CD4-positive, alpha-beta T cell treated with Interleukin-12 subunit alpha and Interleukin-12 subunit beta, for 1 hour (primary cell): ENCODE results near the gene JADE1.
A peak's percentile ranks its signal among the peaks of the same experiment; 100 is the strongest.

Experiments used
- DNase-seq: peaks from one replicate; pipeline ENCODE4 v3.0.0-alpha.2; 2020

The JADE1 gene

GRCh38 chr4:128846063-128846462 lies 36.6 kb downstream of the JADE1 start:
- no peak for DNase-seq

DNA sequence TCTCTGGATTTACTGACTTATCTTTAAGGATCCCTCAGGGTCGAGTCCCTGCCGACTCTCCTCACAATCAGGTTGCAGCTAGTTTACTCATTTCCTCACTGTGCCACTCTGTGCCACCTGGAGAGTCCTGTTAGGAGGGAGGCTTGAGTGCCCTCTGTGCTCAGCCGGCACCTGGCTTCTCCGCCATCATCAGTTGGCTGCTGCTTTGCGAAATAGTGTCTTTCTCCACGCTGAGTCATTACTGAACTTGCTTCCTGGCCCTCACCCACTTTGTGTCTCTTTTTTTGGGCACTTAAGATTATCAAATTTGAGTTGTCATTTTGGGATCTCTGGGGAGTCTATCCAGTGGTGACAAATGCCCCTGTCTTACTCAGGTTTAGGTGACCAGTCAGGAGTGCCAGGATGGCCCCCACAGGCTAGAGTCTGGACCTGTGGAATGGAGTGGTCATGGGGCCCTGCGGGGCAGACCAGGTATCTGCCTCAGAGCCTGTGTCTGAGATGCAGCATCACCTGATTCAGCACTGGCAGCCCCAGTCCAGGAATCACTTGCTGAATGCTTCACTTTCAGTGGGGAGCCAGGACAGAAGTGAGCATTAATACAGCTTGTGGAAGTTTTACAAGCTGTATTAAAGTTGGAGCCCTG lies 37.7 kb downstream of the JADE1 start:
- no peak for DNase-seq

- DNase-seq: no peak
Observed at GRCh38 chr4:128848461-128848860, 39.0 kb downstream of the JADE1 start.

- no peak for DNase-seq
Observed at GRCh38 chr4:128850252-128850651, 40.8 kb downstream of the JADE1 start.

DNA sequence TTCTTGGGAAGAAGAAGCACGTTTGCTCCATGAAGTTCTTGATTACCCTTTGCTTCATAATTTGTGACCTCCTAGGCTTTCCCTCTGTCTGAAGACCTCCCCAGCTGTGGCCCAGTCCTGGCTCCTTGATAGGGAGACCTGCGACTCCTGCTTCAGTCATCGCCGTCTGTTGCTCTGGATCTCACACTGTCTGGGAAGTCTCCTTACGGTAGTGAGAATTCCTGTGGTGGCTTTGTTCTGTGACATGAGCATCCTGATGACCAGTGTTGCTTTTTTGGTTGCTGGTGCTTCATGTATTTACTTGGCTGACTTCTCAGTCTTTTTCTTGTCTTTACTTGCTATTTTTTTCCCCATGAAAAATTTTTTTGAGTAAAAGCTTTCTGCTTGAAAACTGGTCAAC lies 44.2 kb downstream of the JADE1 start:
- no peak for DNase-seq

DNA sequence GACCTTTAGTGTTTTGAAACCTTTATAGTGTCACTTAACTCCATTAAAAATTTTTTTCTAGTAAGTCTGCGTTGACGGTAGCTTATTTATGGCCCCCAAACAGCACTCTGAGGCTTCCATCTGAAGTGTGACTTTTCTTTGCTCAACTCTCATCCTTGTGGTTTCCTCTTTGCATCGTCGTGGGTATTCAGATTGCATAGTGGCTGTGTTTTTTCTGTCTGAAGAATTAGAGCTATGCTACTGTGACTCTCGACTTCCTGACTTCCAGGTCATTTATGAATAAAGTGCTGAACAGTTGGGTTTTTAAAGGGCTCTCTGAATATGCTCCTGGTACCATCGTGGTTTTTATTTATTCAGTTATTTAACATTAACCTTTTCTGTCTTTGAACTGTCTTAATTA lies 44.9 kb downstream of the JADE1 start:
- peak; percentile 45 for DNase-seq

DNA sequence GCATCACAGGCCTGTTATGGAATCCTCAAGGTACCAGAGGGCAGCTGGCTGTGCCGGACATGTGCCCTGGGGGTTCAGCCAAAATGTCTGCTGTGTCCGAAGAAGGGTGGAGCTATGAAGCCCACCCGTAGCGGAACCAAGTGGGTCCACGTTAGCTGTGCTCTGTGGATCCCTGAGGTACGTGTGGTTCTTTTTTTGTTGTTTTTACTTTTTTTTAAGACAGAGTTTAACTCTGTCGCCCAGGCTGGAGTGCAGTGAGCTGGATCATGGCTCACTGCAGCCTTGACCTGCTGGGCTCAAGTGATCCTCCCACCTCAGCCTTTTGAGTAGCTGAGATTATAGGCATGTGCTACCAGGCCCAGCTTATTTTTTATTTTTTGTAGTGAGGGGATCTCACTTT lies 46.1 kb downstream of the JADE1 start:
- no peak for DNase-seq

GRCh38 chr4:128856246-128856645 lies 46.7 kb downstream of the JADE1 start:
- no peak for DNase-seq

DNA sequence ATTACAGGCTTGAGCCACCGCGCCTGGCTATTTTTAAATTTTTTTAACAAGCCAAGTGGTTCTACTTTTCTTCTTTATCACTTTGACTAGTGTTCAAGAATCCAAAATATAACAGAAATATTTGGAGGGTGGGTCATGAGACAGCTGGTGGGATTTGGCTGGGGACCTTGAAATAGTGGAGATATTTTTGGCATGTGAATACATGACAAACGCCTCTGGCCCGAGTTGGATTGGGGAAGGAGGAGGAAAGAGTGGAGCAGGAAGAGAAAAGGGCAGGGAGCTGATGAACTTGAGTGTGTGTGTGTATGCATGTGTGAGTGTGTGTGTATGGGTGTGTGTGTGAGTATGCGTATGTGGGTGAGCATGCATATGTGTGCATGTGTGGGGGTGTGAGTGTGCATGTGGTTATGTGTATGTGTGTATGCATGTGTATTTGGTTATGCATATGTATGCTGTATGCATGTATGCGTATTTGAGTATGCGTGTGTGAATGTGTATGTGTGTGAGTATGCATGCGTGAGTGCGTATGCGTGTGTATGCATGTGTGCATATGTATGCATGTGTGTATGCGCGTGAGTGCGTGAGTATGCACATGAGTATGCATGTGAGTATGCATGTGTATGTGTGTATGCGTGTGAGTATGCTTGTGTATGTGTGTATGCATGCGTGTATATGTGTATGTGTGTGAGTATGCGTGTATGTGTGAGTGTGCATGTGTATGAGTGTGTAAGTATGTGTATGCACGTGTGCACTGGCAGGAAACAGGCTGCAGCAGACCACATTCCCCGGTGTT lies 49.6 kb downstream of the JADE1 start:
- no peak for DNase-seq

DNA sequence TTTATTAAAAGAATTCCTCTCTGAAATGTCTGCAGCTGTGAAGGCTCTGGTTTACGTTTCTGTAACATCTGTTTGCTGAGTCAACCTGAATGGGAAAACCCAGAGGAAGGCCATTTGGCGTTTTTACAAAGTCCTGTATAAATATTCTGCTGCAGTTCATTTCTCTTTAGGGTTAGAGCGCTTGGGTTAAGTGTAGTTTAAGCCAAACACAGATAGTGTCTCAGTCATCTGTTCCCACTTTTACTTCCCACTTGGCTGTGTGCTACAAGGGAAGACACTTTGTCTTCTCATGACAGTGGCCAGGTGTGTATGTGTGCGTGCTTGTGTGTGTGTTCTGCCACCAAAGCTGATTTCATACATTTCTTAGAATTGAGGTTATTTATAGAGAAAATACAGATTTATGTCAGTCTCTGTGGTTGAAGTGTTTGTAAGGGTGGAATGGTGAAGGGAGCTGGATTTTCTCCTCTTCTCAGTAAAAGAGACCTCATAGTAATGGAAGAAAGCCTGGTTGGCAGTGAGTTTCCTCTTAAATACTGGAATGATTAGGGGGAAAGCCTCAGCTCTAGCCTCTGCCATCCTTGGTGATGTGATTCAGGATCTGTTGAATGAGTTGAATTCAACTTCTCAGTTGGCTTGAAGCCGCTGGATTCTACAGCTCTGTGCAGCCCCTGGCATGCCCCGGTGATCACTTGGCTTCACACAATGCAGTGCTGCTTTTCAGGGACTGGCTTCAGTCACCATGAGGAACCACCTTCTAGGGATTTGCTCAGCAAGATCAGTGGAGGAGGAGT lies 50.6 kb downstream of the JADE1 start:
- no peak for DNase-seq

DNA sequence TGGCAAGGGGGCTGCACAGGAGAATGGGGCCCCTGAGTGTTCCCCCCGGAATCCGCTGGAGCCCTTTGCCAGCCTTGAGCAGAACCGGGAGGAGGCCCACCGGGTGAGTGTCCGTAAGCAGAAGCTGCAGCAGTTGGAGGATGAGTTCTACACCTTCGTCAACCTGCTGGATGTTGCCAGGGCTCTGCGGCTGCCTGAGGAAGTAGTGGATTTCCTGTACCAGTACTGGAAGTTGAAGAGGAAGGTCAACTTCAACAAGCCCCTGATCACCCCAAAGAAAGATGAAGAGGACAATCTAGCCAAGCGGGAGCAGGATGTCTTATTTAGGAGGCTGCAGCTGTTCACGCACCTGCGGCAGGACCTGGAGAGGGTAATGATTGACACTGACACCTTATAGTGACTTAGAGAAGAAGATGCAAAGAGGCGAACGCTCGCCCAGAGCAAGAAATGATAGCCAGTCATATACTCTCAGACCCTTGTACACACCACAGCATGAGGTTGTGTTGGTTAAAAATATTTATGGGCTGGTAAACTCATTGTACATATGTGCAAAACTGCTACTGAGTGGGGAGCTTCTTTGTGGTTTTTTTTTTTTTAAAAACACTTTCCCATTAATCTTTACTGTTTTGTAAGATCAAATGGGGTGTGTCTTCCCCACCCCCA lies 52.5 kb downstream of the JADE1 start:
- DNase-seq: no peak

DNA sequence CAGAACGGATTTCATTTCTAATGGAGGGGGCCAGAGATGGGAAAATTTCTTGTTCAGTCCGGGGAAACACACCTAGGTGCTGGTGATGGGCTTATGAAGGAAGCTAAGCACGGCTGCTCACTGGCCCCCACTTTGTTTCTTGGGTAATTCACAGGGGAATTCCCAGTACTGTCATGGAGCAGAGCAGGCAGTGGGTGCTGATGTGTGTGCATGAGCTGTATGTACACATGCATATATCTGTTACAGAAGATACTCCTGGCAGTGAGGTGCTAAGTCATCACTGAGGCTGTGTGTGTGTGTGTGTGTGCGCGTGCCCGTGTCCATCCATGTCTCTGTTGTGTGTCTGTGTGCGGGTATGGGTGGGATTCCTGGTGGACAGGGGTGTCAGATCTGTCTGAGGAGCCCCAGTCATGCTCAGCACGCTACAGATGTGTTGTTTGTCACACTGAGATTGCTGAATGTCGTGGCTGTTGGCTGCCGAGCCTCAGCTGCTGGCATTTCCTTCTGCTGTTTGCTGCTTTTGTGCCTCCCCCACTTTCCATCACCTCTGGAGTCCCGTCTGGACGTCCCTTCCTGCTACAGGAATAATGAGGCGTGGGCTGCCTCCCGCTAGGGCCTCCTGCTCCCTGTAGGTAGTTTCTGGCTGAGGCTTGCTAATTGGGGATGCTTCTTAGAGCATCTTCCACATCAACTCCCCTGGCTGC lies 53.3 kb downstream of the JADE1 start:
- DNase-seq: peak; percentile 50

GRCh38 chr4:128863312-128864075 lies 54.0 kb downstream of the JADE1 start:
- peak; percentile 68 for DNase-seq

DNA sequence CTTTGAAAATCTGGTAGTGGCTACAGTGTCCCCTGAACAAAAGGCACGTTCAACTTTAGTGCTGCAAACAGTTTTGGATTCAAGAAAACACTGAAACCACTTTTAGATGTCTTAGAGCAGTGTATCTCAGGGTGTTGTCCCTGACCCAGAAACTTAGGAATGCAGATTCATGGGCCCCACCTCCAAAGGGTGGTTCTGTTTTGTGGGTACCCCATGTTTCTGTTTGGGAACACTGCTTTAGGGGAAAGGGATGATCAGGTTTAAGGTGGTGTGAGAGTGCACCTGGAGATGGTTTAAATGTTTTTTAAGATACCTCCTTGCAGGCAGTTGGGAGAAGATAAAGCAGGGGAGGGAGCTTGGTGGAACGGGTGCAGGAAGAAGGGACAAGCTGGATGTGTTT lies 55.6 kb downstream of the JADE1 start:
- no peak for DNase-seq

DNA sequence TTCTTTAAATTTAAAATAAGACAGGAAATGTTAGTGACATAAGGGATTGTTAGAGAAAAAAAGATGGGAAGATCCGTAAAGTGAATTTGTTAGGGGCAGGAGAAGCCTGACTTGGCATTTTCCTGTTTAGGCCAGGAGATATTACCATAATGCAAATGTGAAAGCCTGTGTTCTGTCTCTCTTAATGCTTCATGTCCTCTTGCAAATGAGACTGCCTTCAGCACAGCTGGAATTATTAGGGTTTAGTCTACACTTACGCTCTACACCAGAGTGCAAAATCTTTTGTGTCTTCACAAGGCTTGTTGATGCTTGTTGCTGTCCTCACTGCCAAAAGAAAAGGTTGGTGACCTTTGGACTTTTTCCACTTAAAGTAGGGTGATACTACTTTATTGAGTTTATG lies 56.8 kb downstream of the JADE1 start:
- no peak for DNase-seq

DNA sequence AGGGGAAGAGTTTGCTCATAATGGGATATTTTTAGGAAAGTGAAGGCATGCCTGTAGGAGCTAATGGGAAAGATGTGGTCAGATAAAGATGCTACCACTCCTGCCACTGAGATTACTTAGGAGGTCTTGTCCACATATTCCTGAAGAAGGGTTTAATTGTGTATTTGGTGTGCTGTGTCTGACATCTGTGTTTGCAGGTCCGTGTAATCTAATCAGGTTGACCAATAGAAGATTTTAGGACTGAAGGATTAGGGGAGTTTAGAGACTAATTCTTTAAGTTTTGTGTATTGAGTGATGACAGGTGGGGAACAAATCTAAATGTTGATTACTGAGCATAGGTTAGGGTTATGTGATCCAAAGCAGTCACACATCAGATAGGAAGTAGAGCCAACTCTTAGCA lies 57.2 kb downstream of the JADE1 start:
- no peak for DNase-seq

GRCh38 chr4:128868758-128869157 lies 59.3 kb downstream of the JADE1 start:
- DNase-seq: no peak

GRCh38 chr4:128869776-128870509 lies 60.4 kb downstream of the JADE1 start:
- no peak for DNase-seq

DNA sequence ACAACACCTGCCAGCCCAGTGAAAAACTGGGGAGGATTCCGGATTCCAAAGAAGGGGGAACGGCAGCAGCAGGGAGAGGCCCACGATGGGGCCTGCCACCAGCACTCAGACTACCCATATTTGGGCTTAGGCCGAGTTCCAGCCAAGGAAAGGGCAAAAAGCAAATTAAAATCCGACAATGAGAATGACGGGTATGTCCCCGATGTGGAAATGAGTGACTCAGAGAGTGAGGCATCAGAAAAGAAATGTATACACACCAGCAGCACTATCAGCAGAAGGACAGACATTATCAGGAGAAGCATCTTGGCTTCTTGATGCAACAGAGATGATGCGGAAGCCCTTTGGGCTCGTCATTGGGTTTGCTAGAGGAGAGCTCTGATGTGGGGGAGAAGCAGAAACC lies 62.4 kb downstream of the JADE1 start:
- no peak for DNase-seq

DNA sequence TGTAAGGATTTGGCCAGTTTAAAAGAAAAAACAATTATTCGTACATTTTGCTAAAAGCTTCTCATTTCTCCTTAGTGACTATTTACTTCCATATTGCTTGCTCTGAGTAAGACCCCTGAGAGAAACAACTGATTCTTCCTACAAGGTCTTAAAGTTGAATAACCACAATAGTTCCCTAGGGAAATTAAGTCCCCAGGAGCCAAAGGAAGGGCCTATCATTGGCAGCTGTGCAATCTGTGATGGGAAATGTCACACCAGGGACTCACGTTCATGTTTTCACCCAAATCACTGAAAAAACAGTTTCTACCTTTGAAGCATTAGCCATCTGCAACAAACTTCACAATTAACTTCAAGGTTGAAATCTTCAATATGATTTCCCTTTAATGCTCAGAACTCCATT lies 66.7 kb downstream of the JADE1 start:
- DNase-seq: no peak

DNA sequence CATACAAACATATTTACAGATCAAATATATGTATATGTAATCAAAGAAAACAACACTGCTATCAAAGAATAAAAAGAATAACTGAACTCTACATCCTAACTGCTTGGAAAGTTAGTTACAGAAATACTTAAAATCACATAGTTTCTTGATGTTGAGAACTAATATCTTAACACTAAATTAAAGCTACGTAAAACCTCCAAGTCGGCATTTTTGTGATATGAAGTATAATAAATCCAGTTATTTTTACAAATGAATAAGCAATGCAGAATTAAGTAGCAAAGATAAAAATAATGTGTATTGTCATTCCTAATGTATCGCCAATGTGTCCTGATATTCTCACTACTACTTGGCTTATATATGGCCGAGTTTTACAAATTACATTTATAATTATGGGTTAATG lies 68.4 kb downstream of the JADE1 start:
- DNase-seq: no peak
